Upper lobe of right lung (tissue), 1 donor: Measurements from ENCODE around the gene FOXK1. TPM values are rescaled to one million over a fixed set of nuclear protein-coding genes. Genes with fewer than 3 reads are reported as not detected.

Experiments used
- ATAC-seq: fragments of 200-7000 bp; cut with Tn5 transposase; one replicate; pipeline ENCODE4 v1.9.1; 2020; ENCODE audit warnings: mild to moderate bottlenecking, moderate library complexity
- DNase-seq: peaks from one replicate; pipeline ENCODE4 v3.0.0-alpha.2; 2020
- H3K27ac ChIP-seq: fragments of 200-600 bp; one replicate; pipeline ENCODE4 v1.8.0; 2022
- H3K27me3 ChIP-seq: fragments of 200-600 bp; one replicate; pipeline ENCODE4 v1.8.0; 2022; ENCODE audit warnings: mild to moderate bottlenecking
- H3K36me3 ChIP-seq: fragments of 200-600 bp; one replicate; pipeline ENCODE4 v1.8.0; 2022
- H3K4me1 ChIP-seq: fragments of 200-600 bp; one replicate; pipeline ENCODE4 v1.8.0; 2022
- H3K4me3 ChIP-seq: fragments of 200-600 bp; one replicate; pipeline ENCODE4 v1.8.0; 2022; ENCODE audit warnings: mild to moderate bottlenecking
- H3K9me3 ChIP-seq: fragments of 200-600 bp; one replicate; pipeline ENCODE4 v1.8.0; 2022
- intact Hi-C: fragments of 100-400 bp; cut with DNase I; formaldehyde crosslinking; loops from one replicate; pipeline ENCODE4 v1.11.0; 2022
- total RNA-seq: library from RNA; stranded (reverse); fragmentation: NEBNext Ultra II Directional; extraction: Animal tissue kit (Norgen Biotek cat#: 25700); gene quantifications from one replicate; pipeline ENCODE4 v1.2.1, GENCODE V29; 2021
- TF ChIP-seq, protein P1 (sequence below): fragments of 200-600 bp; IDR thresholded peaks from one replicate; pipeline ENCODE4 v1.8.0; 2022; ENCODE audit warnings: antibody characterized with exemption
- donor health status: DM: no; HTN: yes; CAD: no; lungs with severe emphysema.

The FOXK1 gene
- total RNA-seq, 1 donor from 2014 or later = 33.3 TPM

DNA sequence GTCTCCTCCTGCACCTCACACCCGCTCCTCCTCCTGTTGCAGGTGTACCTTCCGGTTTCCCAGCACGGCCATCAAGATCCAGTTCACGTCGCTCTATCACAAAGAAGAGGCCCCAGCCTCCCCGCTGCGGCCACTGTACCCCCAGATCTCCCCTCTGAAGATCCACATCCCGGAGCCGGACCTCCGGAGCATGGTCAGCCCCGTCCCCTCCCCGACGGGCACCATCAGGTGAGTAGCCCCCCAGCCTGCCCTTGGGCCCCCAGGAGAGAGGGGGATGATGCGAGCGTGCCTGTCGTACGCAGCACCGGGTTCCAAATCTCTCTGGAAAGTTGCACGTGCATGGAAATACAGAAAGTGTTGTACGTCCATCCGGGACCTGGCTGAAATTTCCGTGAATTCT lies 58.7 kb downstream of the FOXK1 start:
- Histone ChIP-seq H3K27me3 (no peaks in the 10 kb centered on the region), H3K36me3 (peaks cover 23% of the 10 kb centered on the region), H3K9me3 (no peaks in the 10 kb centered on the region), H3K4me3 (no peak overlapping the region), H3K27ac (no peak overlapping the region), H3K4me1 (peaks cover 40% of the 10 kb centered on the region)
- intact Hi-C loops = loop anchor here (10.0 kb wide), 1 partner anchor 56 kb away; the partner anchor contains the start of gene FOXK1
- TF ChIP-seq, protein P1, sequence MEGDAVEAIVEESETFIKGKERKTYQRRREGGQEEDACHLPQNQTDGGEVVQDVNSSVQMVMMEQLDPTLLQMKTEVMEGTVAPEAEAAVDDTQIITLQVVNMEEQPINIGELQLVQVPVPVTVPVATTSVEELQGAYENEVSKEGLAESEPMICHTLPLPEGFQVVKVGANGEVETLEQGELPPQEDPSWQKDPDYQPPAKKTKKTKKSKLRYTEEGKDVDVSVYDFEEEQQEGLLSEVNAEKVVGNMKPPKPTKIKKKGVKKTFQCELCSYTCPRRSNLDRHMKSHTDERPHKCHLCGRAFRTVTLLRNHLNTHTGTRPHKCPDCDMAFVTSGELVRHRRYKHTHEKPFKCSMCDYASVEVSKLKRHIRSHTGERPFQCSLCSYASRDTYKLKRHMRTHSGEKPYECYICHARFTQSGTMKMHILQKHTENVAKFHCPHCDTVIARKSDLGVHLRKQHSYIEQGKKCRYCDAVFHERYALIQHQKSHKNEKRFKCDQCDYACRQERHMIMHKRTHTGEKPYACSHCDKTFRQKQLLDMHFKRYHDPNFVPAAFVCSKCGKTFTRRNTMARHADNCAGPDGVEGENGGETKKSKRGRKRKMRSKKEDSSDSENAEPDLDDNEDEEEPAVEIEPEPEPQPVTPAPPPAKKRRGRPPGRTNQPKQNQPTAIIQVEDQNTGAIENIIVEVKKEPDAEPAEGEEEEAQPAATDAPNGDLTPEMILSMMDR = no peak
- DNase-seq (no peak), ATAC-seq (no peak)

- intact Hi-C loops = loop anchor here (10.0 kb wide), 1 partner anchor 57 kb away; the partner anchor contains the start of gene FOXK1
- Histone ChIP-seq H3K27me3 (no peaks in the 10 kb centered on the region), H3K4me3 (no peak overlapping the region), H3K36me3 (peaks cover 23% of the 10 kb centered on the region), H3K4me1 (peaks cover 51% of the 10 kb centered on the region), H3K9me3 (no peaks in the 10 kb centered on the region), H3K27ac (no peak overlapping the region)
- DNase-seq (no peak), ATAC-seq (no peak)
- TF ChIP-seq, protein P1 = no peak
Observed at GRCh38 chr7:4742051-4742573, 60.0 kb downstream of the FOXK1 start.

GRCh38 chr7:4742852-4743251 lies 60.8 kb downstream of the FOXK1 start:
- DNase-seq (no peak), ATAC-seq (no peak)
- Histone ChIP-seq H3K9me3 (no peaks in the 10 kb centered on the region), H3K27ac (no peak overlapping the region), H3K4me1 (peaks cover 59% of the 10 kb centered on the region), H3K27me3 (no peaks in the 10 kb centered on the region), H3K36me3 (peaks cover 23% of the 10 kb centered on the region), H3K4me3 (no peak overlapping the region)
- intact Hi-C loops = loop anchor here (10.0 kb wide), 1 partner anchor 58 kb away; the partner anchor contains the start of gene FOXK1
- TF ChIP-seq, protein P1 = no peak

GRCh38 chr7:4744391-4745264 lies 62.5 kb downstream of the FOXK1 start:
- Histone ChIP-seq H3K4me1 (peaks cover 52% of the 10 kb centered on the region), H3K4me3 (peak overlapping the region; percentile 42), H3K9me3 (no peaks in the 10 kb centered on the region), H3K27ac (peak overlapping the region; percentile 99), H3K27me3 (no peaks in the 10 kb centered on the region), H3K36me3 (peaks cover 32% of the 10 kb centered on the region)
- peak; percentile 100 for DNase-seq
- peak; percentile 95 for ATAC-seq
- TF ChIP-seq, protein P1 = no peak
- intact Hi-C loops = loop anchor here (10.0 kb wide), 1 partner anchor 60 kb away; the partner anchor contains the start of gene FOXK1

- Histone ChIP-seq H3K27ac (peak overlapping the region; percentile 99), H3K4me3 (peak overlapping the region; percentile 42), H3K4me1 (peaks cover 47% of the 10 kb centered on the region), H3K9me3 (no peaks in the 10 kb centered on the region), H3K36me3 (peaks cover 32% of the 10 kb centered on the region), H3K27me3 (no peaks in the 10 kb centered on the region)
- ATAC-seq = no peak
- intact Hi-C loops = loop anchor here (10.0 kb wide), 1 partner anchor 61 kb away; the partner anchor contains the start of gene FOXK1
- TF ChIP-seq, protein P1 = no peak
- no peak for DNase-seq
Observed at GRCh38 chr7:4745265-4745919, 63.3 kb downstream of the FOXK1 start.
